ENCODE measurements around the gene ITGB5.

- TF ChIP-seq CTCF (IDR thresholded peaks at IDR 0.05) = no peak
- no peak for TF ChIP-seq POLR2A (IDR thresholded peaks at IDR 0.05)
- TF ChIP-seq POLR2AphosphoS5 (IDR thresholded peaks at IDR 0.05; ENCODE audit: insufficient read depth in 1 of 2, low read depth in 1 of 2) = no peak
Measured at GRCh38 chr3:124748560-124749198, 138.5 kb downstream of the ITGB5 start.
